Stimulated activated CD4-positive, alpha-beta T cell treated with anti-CD3 and anti-CD28 coated beads, Interleukin-1b, Interleukin-23, amount 100 ng/mL, for 4 hours (primary cell): ENCODE results near the gene IQCE.
"Not testable (repeated sequence)": the region's sequence is repeated elsewhere in the genome, so short reads cannot be mapped to it uniquely, and the experiment has no call there.

Experiments used
- DNase-seq, 2 donors: peaks; one replicate each; pipeline ENCODE4 v3.0.0-alpha.2; 2020; ENCODE audit warnings: low read depth in 2 of 2

IQCE gene

GRCh38 chr7:2601907-2602306 is 43.1 kb downstream of the IQCE start:
- no peak for DNase-seq

- DNase-seq, result no peak
Observed at GRCh38 chr7:2602406-2603043, 43.7 kb downstream of the IQCE start.

- DNase-seq, result no peak
Observed at GRCh38 chr7:2603044-2603965, 44.5 kb downstream of the IQCE start.

- DNase-seq, result no peak
Observed at GRCh38 chr7:2604608-2605174, 45.9 kb downstream of the IQCE start.

GRCh38 chr7:2605608-2606538 is 47.1 kb downstream of the IQCE start:
- no peak for DNase-seq

GRCh38 chr7:2606539-2606936 is 47.8 kb downstream of the IQCE start:
- no peak for DNase-seq

- no peak for DNase-seq
Observed at GRCh38 chr7:2607122-2607922, 48.5 kb downstream of the IQCE start.

GRCh38 chr7:2607923-2608904 is 49.4 kb downstream of the IQCE start:
- no peak for DNase-seq

- DNase-seq, result no peak
Observed at GRCh38 chr7:2608921-2609411, 50.2 kb downstream of the IQCE start.

- not testable (repeated sequence) for DNase-seq
Observed at GRCh38 chr7:2609646-2610045, 50.9 kb downstream of the IQCE start.

- no peak for DNase-seq
Observed at GRCh38 chr7:2610466-2610865, 51.7 kb downstream of the IQCE start.

GRCh38 chr7:2610898-2611297 is 52.1 kb downstream of the IQCE start:
- no peak for DNase-seq

- DNase-seq, result no peak
Observed at GRCh38 chr7:2611401-2611800, 52.6 kb downstream of the IQCE start.

GRCh38 chr7:2611922-2612321 is 53.1 kb downstream of the IQCE start:
- DNase-seq, result no peak

- DNase-seq, result no peak
Observed at GRCh38 chr7:2612445-2613097, 53.8 kb downstream of the IQCE start.

GRCh38 chr7:2613098-2613930 is 54.5 kb downstream of the IQCE start:
- DNase-seq, result no peak

- no peak for DNase-seq
Observed at GRCh38 chr7:2613931-2614600, 55.3 kb downstream of the IQCE start.
